HG02571 (cell line): Measurements from ENCODE around the gene GSN.
A peak's percentile ranks its signal among the peaks of the same experiment; 100 is the strongest.

ENCODE experiments used
- ATAC-seq: cut with Tn5 transposase; IDR thresholded peaks from one replicate; pipeline ENCODE4 v1.9.1; 2021; ENCODE audit warnings: mild to moderate bottlenecking, moderate library complexity; ENCODE audit not compliant: unreplicated experiment

The GSN gene

GRCh38 chr9:121368745-121369144, 100.8 kb downstream of the GSN start:
- ATAC-seq, result no peak

- ATAC-seq, result peak; percentile 57
Measured at GRCh38 chr9:121369595-121370265, 101.8 kb downstream of the GSN start, which contains the start of gene STOM. TSS of gene STOM (minus strand) at chr9:121370250. CDS start at chr9:121370187, 63 bp downstream.

GRCh38 chr9:121371495-121372061, 103.6 kb downstream of the GSN start:
- no peak for ATAC-seq

GRCh38 chr9:121372239-121373010, 104.5 kb downstream of the GSN start:
- ATAC-seq, result no peak

- no peak for ATAC-seq
Measured at GRCh38 chr9:121373011-121373729, 105.2 kb downstream of the GSN start.

GRCh38 chr9:121376214-121376830, 108.4 kb downstream of the GSN start:
- ATAC-seq, result no peak

GRCh38 chr9:121380846-121381245, 112.9 kb downstream of the GSN start:
- no peak for ATAC-seq
